Measurements from ENCODE around the gene MICB. TPM values are rescaled to one million over a fixed set of nuclear protein-coding genes. Genes with fewer than 3 reads are reported as not detected.

MICB gene
- total and polyA plus RNA-seq, 9 of the 15 experiments (the other 6 are each of a cell fraction or from before 2014, with no cell fraction given), result 13.3 to 34.5 (median 19.8) TPM

DNA sequence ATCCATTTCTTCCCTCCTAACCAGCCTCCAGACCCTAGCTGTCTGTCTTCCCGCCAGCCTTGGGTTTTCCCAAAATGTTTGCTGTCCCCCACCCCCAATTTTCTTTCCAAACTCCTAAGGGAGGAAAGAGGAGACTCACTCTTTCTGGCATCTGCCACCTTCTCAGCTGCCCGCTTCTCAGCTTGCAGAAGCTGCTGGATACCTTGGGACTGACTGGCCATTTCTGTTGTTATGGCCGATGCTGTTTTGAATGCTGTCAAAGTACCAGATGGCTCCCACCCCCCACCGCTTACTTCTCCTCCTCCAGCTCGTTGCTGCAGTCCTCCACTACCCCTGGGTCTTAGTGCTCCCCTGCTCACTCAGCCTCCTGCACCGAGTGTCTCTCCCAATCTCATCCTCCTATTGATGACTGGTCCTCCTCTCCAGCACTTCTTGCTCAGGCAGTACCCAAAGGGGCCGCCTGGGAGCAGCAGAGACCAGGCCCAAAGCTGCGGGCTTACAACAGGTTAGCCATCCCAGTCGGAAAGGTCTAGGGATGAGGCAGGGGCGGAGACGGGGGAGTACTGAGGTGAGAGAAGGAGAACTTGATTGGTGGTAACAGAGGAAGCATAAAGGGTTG, 48.5 kb downstream of the MICB start, which contains the start of gene ATP6V1G2 (continued):
- no peak for TF ChIP-seq MLX (CRISPR knock-in tag; conservative IDR thresholded peaks at IDR 0.05)
- TF ChIP-seq RNF219 (CRISPR knock-in tag; IDR thresholded peaks at IDR 0.05), result no peak
- 0 out of 2 replicates have a peak, but pooled peaks have one; percentile 26 for TF ChIP-seq SIN3B (IDR thresholded peaks at IDR 0.05; ENCODE audit: low read depth)
- TF ChIP-seq LCOR (CRISPR knock-in tag; IDR thresholded peaks at IDR 0.05), result peak; percentile 67; the same call in 1 of the 2 replicates
- TF ChIP-seq CC2D1A (IDR thresholded peaks at IDR 0.05), result peak; percentile 91
- TF ChIP-seq TOE1 (IDR thresholded peaks at IDR 0.05; ENCODE audit: borderline replicate concordance), result peak; percentile 16; the same call in 1 of the 2 replicates
- no peak for TF ChIP-seq TOE1 (CRISPR knock-in tag; IDR thresholded peaks at IDR 0.05; ENCODE audit: borderline replicate concordance, low read depth)
- TF ChIP-seq ZNF146 (CRISPR knock-in tag; IDR thresholded peaks at IDR 0.05; ENCODE audit: unreplicated experiment), result no peak
- peak; percentile 96 for TF ChIP-seq ZNF263 (CRISPR knock-in tag; IDR thresholded peaks at IDR 0.05; ENCODE audit: borderline replicate concordance)
- peak; percentile 53; the same call in 1 of the 2 replicates for TF ChIP-seq ESRRA (IDR thresholded peaks at IDR 0.05; ENCODE audit: borderline replicate concordance, low read depth)
- no peak for TF ChIP-seq KLF10 (CRISPR knock-in tag; IDR thresholded peaks at IDR 0.05)
- TF ChIP-seq ZNF23 (CRISPR knock-in tag; IDR thresholded peaks at IDR 0.05), result no peak
- TF ChIP-seq ZNF3 (CRISPR knock-in tag; IDR thresholded peaks at IDR 0.05), result no peak
- TF ChIP-seq, protein P1, sequence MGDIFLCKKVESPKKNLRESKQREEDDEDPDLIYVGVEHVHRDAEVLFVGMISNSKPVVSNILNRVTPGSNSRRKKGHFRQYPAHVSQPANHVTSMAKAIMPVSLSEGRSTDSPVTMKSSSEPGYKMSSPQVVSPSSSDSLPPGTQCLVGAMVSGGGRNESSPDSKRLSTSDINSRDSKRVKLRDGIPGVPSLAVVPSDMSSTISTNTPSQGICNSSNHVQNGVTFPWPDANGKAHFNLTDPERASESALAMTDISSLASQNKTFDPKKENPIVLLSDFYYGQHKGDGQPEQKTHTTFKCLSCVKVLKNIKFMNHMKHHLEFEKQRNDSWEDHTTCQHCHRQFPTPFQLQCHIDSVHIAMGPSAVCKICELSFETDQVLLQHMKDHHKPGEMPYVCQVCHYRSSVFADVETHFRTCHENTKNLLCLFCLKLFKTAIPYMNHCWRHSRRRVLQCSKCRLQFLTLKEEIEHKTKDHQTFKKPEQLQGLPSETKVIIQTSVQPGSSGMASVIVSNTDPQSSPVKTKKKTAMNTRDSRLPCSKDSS (IDR thresholded peaks at IDR 0.05; ENCODE audit: low read depth, partially characterized antibody), result no peak
- TF ChIP-seq KLF13 (tag; IDR thresholded peaks at IDR 0.05; ENCODE audit: borderline replicate concordance, low read depth), result 0 out of 2 replicates have a peak, but pooled peaks have one; percentile 43
- TF ChIP-seq HDAC2 (IDR thresholded peaks at IDR 0.05), result peak; percentile 90; the same call in 1 of the 2 replicates
- TF ChIP-seq CEBPB (tag; IDR thresholded peaks at IDR 0.05), result no peak
- TF ChIP-seq, protein P2, sequence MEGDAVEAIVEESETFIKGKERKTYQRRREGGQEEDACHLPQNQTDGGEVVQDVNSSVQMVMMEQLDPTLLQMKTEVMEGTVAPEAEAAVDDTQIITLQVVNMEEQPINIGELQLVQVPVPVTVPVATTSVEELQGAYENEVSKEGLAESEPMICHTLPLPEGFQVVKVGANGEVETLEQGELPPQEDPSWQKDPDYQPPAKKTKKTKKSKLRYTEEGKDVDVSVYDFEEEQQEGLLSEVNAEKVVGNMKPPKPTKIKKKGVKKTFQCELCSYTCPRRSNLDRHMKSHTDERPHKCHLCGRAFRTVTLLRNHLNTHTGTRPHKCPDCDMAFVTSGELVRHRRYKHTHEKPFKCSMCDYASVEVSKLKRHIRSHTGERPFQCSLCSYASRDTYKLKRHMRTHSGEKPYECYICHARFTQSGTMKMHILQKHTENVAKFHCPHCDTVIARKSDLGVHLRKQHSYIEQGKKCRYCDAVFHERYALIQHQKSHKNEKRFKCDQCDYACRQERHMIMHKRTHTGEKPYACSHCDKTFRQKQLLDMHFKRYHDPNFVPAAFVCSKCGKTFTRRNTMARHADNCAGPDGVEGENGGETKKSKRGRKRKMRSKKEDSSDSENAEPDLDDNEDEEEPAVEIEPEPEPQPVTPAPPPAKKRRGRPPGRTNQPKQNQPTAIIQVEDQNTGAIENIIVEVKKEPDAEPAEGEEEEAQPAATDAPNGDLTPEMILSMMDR (IDR thresholded peaks at IDR 0.05 in 2 of 3, conservative IDR thresholded peaks at IDR 0.05 in 1 of 3; ENCODE audit: insufficient read depth in 2 of 3, low read depth in 1 of 3, low read length in 3 of 3), result peak; percentile 97 to 100 (median 99)
- TF ChIP-seq ZEB2 (IDR thresholded peaks at IDR 0.05), result peak; percentile 88
- TF ChIP-seq HEY1 (CRISPR knock-in tag; IDR thresholded peaks at IDR 0.05; ENCODE audit: borderline replicate concordance), result no peak
- TF ChIP-seq TARDBP (IDR thresholded peaks at IDR 0.05), result peak; percentile 92
- TF ChIP-seq ZNF143 (CRISPR knock-in tag; IDR thresholded peaks at IDR 0.05), result peak; percentile 34; the same call in 1 of the 2 replicates
- peak in 1 of 2 experiments; percentile 84; a peak in 2 of 4 replicates for TF ChIP-seq KDM1A (IDR thresholded peaks at IDR 0.05)

All from K562 (cell line).